ENCODE results near the gene IFNG.

The IFNG gene

GRCh38 chr12:68154779-68155178 is 4.8 kb downstream of the IFNG start:
- no peak overlapping the region for H3K4me3 ChIP-seq (ENCODE audit: low read length)
- DNase-seq (ENCODE audit: low read depth), result no peak
- no peak for TF ChIP-seq CTCF (conservative IDR thresholded peaks at IDR 0.05; ENCODE audit: low read length)

- H3K4me3 ChIP-seq (ENCODE audit: low read length), result no peak overlapping the region
- DNase-seq (ENCODE audit: low read depth), result no peak
- TF ChIP-seq CTCF (conservative IDR thresholded peaks at IDR 0.05; ENCODE audit: low read length), result no peak
These were observed 11.1 kb downstream of the IFNG start for GRCh38 chr12:68148261-68148951.

GRCh38 chr12:68140556-68140955 is 19.0 kb downstream of the IFNG start:
- H3K4me3 ChIP-seq (ENCODE audit: low read length), result no peak overlapping the region
- no peak for TF ChIP-seq CTCF (conservative IDR thresholded peaks at IDR 0.05; ENCODE audit: low read length)
- DNase-seq (ENCODE audit: low read depth), result no peak

GRCh38 chr12:68139941-68140340 is 19.6 kb downstream of the IFNG start:
- no peak overlapping the region for H3K4me3 ChIP-seq (ENCODE audit: low read length)
- DNase-seq (ENCODE audit: low read depth), result no peak
- TF ChIP-seq CTCF (conservative IDR thresholded peaks at IDR 0.05; ENCODE audit: low read length), result no peak

- no peak overlapping the region for H3K4me3 ChIP-seq (ENCODE audit: low read length)
- no peak for TF ChIP-seq CTCF (conservative IDR thresholded peaks at IDR 0.05; ENCODE audit: low read length)
- DNase-seq (ENCODE audit: low read depth), result no peak
These were observed 20.5 kb downstream of the IFNG start for GRCh38 chr12:68139001-68139400.

- H3K4me3 ChIP-seq (ENCODE audit: low read length), result no peak overlapping the region
- TF ChIP-seq CTCF (conservative IDR thresholded peaks at IDR 0.05; ENCODE audit: low read length), result no peak
- DNase-seq (ENCODE audit: low read depth), result no peak
These were observed 21.1 kb downstream of the IFNG start for GRCh38 chr12:68138480-68138879.

- H3K4me3 ChIP-seq (ENCODE audit: low read length), result no peak overlapping the region
- no peak for TF ChIP-seq CTCF (conservative IDR thresholded peaks at IDR 0.05; ENCODE audit: low read length)
- DNase-seq (ENCODE audit: low read depth), result no peak
These were observed 22.2 kb downstream of the IFNG start for GRCh38 chr12:68137335-68137830.
